ENCODE data around the gene TEX101. TPM values are rescaled to one million over a fixed set of nuclear protein-coding genes. Genes with fewer than 3 reads are reported as not detected.
"Not testable (repeated sequence)": the region's sequence is repeated elsewhere in the genome, so short reads cannot be mapped to it uniquely, and the experiment has no call there.

The TEX101 gene
- total RNA-seq, 1 experiment from 2014 or later = not detected

DNA sequence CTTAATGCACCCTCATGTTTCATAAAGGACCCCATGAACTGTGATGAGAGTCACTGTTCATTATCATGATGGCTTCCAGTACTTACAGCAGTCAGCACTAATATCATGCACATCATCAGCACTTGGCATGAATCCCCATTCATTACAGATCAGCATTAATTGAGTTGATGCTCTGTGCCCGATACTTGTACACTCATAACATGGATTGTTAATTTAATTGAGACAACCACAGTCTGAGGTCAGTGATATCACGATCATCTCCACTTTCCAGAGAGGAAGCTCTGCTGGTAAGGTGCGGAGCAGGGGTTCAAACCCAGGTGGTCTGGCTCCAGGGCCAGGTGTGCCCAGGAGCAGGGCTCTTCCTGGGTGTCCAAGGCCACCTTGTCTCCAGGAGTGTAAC lies 21.2 kb upstream of the TEX101 start:
- H3K4ac ChIP-seq (ENCODE audit: low read depth, low read length); H3K36me3 Mint-ChIP-seq (ENCODE audit: insufficient read depth in 1 of 3, low read depth in 3 of 3); H3K79me2 ChIP-seq (ENCODE audit: insufficient read depth, low read length); H3K79me1 ChIP-seq (ENCODE audit: insufficient read depth, low read depth, low read length, poor library complexity, severe bottlenecking); H3T11ph ChIP-seq (ENCODE audit: low read length); H3K23me2 ChIP-seq (ENCODE audit: insufficient read length, low read depth, low read length, poor library complexity, severe bottlenecking); DNase-seq; H4K5ac ChIP-seq (ENCODE audit: insufficient read length, low read depth, low read length); H3K27me3 ChIP-seq (ENCODE audit: insufficient read depth, low read length); H3K27ac Mint-ChIP-seq; H2BK15ac ChIP-seq (ENCODE audit: low read depth, low read length); H2AFZ ChIP-seq (ENCODE audit: low read length); H2BK5ac ChIP-seq (ENCODE audit: insufficient read length, low read length); H3K4me1 ChIP-seq (ENCODE audit: insufficient read depth, low read length); H4K20me1 ChIP-seq (ENCODE audit: control insufficient read depth, insufficient read depth, insufficient read length); H4K8ac ChIP-seq (replicated peaks; ENCODE audit: insufficient read length, low read depth, low read length); H2BK12ac ChIP-seq (ENCODE audit: insufficient read length, low read depth, low read length); H3K9me3 ChIP-seq (ENCODE audit: control insufficient read depth, low read depth, low read length); H3K27ac ChIP-seq (ENCODE audit: insufficient read length, low read depth, low read length); H2BK120ac ChIP-seq (ENCODE audit: low read depth, low read length, poor library complexity, severe bottlenecking); H3K4me3 Mint-ChIP-seq; H3K23ac ChIP-seq (ENCODE audit: insufficient read length, low read depth, low read length); H3K4me1 Mint-ChIP-seq; H3K56ac ChIP-seq (ENCODE audit: insufficient read length, low read depth, low read length); H2BK20ac ChIP-seq (ENCODE audit: low read depth, low read length, poor library complexity, severe bottlenecking); H3K14ac ChIP-seq (ENCODE audit: insufficient read depth, low read length); H4K91ac ChIP-seq (ENCODE audit: insufficient read length, low read depth, low read length); H3K9ac ChIP-seq (ENCODE audit: extremely low read depth, insufficient read length, low read length); H2AK5ac ChIP-seq (ENCODE audit: insufficient read length, low read length); H3K18ac ChIP-seq (ENCODE audit: insufficient read length, low read depth, low read length); H3K4me2 ChIP-seq (ENCODE audit: insufficient read depth, insufficient read length, low read length): not testable (repeated sequence)
- WGBS (ENCODE audit: extremely low coverage, insufficient read length, low lambda C conversion rate) = no CpG with 5 or more reads among the region's 3 CpGs
- H3K9me3 Mint-ChIP-seq = peaks cover 10 to 54% of the 10 kb centered on the region in 2 experiments
- peaks cover 16% of the 10 kb centered on the region for H3K27me3 Mint-ChIP-seq (ENCODE audit: low read depth)

All from H9 (cell line).